COLO668 (cell line): ENCODE results near the gene SGK2.

Experiments
- DNase-seq: peaks from one replicate; lab custom pipeline; 2025; ENCODE audit not compliant: unreplicated experiment; lab: John Stamatoyannopoulos, UW

Gene SGK2

DNA sequence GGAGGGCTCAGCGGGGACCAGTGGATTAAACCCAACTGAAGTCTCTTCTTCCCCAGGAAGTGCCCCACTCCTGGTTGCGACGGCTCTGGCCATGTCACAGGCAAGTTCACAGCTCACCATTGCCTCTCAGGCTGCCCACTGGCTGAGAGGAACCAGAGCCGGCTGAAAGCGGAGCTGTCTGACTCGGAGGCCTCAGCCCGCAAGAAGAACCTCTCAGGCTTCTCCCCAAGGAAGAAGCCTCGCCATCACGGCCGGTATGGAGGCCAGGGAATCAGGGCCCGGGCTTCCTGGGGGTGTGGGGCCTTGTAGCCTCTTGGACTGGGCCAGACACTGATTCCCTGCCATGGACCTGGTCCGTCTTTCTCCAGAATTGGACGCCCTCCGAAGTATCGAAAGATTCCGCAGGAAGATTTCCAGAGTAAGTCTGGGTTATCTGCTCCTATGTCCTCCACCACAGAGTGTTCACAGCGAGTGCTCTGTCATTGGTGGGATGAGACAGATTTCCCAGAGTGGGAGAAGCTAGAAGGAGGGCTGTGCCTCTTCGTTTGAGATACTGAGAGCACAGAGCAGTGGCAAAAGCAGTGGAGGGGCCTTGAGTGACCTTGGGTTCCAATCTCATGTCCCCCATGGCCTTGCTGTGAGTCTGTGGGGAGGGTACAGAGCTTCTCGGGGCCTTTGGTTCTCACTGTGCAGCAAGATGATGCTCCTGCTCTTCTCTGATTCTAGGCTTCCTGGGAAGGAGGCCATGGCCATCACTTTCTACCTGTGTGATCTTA is 22.6 kb upstream of the SGK2 start:
- no peak for DNase-seq

DNA sequence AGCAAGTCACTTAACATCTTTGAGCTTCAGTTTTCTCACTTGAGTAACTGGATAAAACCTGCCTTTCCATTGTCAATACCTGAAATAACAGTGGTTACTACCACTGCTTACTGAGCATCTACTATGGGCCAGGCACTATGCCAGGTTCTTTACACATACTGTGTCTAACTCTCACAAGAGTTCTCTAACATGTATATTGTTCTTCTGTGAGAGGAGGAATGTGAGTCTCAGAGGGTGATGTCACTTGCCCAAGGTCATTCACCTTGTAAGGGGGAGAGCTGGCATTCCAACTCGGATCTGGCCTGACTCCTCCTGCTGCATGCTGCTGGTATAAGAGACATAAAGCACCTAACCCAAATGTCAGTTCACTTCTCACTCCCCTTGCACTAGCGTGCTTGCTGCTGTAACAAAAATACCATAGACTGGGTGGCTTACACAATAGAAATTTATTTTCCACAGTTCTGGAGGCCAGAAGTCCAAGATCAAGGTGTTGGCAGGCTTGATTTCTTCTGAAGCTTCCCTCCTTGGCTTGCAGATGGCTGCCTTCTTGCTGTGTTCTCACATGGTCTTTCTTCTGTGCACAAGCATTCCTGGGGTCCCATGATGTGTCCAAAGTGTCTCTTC is 21.9 kb upstream of the SGK2 start:
- no peak for DNase-seq

DNA sequence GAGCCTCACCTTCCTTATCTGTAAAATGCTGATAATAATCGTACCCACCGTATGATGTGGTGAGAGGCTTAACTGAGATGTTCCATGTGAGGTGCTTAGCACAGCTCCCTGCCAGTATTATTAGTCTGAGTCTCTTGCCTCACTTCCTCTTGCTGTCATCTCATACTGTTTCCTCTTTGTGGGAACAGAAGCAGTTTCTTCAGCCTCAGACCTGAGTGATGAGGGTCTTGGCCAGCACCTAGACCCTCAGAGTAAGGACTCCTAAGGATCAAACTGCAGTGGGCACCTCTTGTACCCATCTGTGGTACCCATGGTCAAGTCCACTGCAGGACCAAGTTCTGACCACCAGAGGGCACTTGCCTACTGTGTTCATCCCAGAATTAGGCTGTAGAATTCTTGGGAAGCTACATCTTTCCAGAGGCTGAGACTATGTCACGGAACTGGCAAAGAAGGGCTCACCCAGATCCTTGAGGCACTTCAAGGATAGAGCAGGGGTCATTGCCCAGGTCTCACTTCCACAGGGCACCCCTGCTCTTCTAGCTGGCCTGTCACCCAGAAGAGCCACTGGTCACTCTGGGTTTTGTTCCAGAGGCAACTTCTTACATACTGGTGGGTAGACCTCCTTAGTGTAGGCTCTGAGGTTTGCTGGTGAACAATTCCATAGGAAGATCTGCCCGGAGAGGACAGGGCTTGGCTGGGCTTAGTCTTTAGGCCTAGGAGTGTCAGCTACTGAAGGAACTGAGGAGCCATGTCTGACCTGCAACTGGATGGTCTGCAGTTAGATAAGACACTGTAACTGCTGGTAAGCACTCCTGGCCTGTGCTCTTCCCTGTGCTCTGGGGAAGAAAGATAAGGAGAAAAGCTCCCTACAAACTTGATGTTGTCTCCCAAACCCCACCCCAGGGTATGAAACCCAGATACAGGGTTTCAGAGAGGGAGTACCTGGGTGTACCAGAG is 20.6 kb upstream of the SGK2 start:
- DNase-seq, result peak; percentile 58

DNA sequence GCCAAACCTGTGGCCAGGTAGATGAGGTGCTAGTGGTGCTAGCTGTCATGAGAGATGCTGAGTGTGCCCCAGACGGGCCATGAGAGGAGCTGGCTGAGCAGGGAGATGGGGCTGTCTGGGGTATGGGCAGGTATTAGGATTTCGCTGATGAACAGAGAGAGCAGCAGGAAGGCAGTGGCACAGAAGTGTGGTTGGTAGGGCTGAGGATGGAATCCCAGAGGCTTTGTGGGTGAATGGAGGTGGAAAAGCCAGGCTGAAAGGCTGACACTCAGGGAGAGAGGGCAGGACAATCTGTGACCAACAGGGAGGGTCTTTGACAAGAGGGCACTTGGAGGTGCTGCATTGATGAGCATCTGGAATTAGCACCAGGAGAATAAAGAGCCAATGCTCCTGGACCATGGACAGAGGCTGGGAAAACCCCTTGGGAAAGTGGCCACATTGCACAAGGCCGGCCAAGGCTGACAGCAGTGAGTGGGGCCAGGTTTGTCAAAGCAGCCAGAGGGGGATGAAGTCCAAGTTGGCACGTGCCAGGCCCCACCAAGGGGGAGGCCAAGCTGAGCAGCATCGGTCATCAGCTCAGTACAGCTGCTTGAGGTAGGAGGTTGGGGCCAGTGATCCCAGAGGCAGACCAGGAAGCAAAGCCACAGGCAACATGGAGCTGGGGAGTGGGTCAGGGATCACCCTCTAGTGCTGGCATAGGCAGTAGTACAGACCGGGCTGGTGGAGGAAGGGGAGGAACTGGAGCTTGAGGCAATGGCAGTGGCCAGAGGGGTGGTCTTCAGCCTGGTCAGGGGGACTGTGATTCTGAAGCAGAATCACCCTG is 19.7 kb upstream of the SGK2 start:
- no peak for DNase-seq

DNA sequence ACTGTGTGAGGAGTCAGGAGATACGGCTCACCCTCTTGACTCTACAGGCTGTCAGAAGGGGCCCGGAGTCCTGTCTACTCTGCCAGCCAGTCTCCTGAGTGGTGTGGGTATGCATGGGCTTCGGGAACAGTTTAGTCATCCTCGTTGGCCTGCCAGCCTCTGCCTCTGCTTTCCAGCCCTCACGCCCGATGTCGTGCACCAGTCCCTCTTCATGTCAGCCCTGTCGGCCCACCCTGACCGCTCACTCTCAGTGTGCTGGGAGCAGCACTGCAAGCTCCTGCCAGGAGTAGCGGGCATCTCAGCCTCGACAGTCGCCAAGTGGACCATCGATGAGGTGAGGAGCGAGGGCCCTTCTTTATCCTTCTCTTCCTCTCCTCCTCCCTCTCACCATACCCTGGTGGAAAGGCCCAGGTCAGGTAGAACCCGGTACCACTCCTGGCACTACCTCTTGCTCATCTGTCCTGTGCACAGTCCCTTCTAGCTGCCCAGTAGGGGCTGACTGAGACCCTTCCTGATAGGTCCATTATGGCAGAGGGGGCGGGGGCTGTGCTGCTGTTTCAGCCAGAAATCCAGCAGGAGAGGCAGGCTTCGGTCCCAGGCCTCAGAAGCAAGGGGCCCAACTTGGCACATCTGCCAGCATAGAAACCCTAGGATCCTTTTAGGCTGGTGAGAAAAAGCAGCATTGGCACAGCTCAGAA is 18.7 kb upstream of the SGK2 start:
- DNase-seq, result no peak

DNA sequence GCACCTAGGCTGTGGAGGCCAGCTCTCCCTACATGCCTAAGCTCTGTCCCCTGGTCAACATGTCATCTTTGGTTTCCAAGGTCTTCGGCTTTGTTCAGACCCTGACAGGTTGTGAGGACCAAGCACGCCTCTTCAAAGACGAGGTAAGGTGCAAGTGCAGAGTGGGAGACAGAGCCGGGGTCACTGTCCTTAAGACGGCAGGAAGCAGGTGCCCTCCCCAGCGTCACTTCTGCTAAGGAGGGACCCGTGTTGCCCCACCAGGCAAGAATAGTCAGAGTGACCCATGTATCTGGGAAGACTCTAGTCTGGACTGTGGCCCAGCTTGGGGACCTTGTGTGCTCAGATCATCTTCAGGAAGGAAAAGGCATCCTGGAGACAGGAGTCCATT is 18.2 kb upstream of the SGK2 start:
- DNase-seq, result no peak

DNA sequence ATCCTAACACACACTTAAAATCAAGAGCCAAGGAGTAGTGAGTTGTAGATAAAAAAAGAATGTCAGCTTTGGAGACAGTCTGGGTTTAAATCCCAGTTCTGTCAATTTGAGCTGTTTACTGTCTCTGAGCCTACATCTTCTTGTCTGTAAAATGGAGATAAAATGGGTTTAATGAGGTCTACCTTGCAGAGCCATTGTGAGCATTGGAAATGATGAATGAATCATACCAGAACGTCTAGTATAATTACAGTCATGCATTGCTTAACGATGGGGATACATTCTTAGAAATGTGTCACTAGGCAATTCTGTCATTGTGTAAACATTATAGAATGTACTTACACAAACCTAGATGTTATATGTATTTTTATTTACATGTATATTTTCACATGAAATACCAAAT is 17.6 kb upstream of the SGK2 start:
- no peak for DNase-seq

DNA sequence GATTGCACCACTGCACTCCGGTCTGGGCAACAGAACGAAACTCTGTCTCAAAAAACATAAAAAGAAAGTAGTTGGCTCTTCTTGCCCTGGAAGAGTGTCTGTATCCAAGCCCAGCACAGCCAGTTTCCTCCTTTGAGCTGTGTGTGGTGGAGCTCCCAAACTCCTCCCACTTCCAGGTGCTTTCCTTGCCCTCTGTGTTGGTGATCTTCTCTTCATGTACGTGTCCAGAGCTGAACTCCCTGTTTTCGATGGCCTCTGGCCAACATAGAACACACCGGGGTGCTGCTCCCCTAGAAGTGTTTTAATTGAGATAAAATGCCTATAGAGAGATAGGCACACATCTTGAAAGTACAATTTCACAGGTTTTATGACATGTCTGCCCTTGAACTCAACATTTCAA is 16.7 kb upstream of the SGK2 start:
- DNase-seq, result no peak

DNA sequence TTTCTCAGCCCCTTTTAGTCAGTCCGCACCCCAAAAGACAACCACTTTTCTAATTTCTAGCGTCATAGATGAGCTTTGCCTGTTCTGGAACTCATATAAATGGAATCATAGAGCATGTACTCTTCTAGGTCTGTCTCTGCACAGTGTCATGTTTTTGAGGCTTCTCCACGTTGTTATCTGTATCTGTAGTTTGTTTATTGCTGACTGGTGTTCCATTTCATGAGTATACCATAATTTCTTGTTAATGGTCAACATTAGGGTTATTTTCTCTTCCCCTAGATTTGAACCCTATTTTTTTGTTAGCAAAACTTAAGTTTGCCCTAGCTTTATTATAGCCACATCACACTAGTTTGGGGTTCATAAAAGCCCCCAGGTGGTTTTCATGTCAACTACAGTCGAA is 16.2 kb upstream of the SGK2 start:
- no peak for DNase-seq

DNA sequence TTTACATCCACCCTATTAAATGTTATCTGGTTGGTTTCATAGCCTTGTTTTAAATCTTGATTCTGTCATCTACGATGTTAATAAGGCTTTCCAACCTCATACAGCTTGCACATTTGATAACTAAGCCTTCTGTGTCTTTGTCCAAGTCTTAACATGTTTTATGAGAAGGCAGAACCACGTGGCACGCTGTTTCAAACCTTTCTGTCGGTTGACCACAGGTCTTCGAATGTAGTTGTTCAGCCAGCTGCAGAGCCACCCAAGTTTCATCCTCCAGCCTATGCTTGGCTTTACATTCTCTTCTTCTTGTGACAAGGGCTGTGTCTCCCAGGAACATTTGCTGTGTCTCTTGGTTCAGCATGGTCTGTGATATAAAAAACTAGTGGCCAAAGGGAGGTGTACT is 15.7 kb upstream of the SGK2 start:
- no peak for DNase-seq

DNA sequence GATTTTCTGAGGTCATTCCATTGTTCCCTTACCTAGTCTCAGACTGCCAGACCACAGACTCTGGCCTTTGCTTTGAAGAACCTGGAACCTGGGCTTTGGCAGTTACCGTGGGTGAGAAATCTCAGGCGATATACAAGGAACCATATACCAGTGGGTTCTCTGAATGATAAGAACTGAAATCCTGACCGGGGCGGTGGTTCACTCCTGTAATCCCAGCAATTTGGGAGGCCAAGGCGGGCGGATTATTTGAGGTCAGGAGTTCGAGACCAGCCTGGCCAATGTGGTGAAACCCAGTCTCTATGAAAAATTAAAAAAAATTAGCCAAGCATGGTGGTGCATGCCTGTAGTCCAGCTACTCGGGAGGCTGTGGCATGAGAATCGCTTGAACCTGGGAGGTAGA is 14.3 kb upstream of the SGK2 start:
- no peak for DNase-seq

DNA sequence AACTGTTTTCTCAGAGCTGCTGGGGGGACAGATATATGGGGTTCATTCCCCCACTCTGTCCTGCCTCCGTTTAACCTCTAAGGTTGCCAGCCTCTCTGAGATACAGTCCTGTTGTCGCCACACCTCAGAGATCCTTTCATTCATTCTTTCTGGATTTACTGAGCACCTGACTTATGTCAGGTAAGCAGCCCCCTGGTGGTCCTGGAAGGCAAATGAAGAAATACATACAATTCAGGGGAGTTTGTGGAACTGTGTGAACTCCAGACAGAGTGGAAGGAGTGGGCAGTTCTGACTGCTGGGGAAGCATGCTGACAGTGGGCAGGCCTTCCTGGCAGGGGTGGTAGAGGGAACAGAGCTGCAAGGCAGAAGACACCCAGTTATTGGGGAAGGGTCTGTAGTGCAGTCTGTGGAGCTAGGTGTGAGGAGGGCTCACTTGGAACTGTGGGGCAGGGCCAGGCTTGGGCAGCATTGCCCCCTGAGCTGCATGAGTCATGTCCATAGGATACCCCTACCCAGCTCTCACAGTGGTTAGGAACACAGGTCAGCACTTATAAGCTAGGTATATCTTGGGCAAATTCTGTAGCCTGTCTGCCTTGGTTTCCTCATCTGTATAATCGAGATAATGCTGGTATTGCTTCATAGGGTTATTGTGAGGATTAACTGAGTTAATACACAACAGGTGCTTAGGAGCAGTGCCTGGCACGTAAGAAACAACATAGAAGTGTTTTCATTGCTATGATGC is 12.8 kb upstream of the SGK2 start:
- DNase-seq, result no peak

DNA sequence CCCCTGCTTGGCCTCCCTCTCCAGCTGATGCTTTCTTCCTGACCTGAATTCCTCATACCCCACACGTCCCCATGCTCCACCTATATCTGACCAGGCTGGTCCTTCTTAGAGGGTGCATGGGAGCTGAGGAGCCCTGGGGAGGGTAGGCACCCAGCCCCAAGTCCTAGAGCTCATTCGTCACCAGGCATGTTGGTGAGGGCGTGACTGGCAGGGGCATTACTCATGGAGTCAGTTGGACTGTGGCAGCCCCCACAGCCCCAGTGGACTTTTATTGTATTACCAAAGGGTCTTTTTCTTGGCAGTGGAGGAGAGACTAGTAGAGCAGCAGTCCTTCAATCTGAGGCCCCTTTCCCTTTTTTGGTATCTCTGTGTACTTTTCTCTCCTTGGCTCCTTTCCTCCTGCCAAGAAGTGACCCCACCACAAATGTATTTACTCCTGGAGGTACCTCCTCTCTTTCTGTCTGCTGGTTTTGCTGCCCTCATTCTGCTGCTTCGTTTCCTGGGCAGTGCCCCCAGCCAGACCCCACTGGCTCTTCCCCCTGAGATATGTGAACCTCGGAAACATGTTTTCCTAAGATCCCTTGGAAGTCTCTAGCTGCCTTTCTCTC is 10.4 kb upstream of the SGK2 start:
- no peak for DNase-seq

DNA sequence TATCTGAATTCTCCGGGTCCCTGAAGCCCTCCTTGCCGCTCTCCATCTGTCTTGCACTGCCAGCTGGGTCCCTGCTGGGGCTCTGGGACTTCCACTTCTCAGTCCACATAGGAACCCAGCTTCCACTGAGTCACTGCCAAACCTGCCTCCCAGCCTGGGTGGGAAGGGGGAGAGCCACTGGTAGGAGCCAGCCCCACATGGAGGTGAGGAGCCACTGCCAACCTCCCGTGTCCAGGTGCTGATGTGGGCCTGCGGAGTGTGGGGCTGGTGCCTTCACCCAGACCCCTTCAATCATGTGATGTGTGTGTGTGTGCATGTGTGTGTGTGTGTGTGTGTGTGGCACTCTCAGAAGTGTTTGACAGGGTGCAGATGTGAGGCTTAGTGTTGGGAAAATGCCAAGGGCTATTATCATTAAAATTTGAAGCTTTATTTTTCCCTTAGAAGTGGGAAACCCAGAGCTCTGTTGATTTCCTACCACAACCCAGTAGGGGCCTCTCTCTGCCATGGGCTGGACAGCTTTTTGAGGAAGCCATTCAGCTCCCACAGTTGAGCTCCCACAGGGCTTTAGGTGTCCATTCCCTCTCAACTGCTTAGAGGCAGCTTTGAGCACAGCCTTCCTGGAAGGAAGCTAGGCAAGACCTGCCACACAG is 9.3 kb upstream of the SGK2 start:
- no peak for DNase-seq

DNA sequence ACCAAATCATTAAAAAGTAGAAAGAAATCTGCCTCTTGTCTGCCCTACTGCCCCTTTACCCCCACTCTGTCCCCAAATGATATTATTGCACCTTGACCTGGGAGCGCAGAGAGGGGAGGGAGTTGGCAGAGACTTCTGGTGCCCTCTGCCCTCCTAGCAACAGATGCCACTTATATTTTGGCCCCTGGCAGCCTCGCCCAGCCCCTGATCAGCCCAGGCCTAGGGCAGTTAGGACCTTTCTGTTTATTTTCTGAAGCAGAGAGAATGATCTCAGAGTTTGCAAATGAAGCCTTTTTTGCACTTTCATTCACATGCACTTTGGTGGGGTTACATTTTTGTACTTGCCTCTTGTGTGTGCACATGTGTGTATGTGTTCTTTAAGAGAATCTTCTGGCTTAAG is 8.4 kb upstream of the SGK2 start:
- no peak for DNase-seq

DNA sequence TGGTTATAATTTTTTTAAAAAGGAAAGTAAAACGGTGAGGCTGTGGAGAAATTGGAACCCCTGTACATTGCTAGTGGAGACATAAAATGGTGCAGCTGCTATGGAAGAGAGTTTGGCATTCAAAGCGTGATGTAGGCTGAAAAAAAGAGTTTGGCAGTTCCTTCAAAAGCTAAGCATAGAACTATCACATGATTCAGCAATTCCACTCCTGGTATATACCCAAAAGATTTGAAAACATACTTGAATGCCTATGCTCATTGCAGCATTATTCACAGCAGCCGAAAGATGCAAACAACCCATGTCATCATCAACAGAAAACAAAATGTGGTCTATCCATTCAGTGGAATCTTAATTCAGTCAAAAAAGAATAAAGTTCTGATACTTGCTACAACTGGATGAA is 4.5 kb upstream of the SGK2 start:
- DNase-seq, result no peak

DNA sequence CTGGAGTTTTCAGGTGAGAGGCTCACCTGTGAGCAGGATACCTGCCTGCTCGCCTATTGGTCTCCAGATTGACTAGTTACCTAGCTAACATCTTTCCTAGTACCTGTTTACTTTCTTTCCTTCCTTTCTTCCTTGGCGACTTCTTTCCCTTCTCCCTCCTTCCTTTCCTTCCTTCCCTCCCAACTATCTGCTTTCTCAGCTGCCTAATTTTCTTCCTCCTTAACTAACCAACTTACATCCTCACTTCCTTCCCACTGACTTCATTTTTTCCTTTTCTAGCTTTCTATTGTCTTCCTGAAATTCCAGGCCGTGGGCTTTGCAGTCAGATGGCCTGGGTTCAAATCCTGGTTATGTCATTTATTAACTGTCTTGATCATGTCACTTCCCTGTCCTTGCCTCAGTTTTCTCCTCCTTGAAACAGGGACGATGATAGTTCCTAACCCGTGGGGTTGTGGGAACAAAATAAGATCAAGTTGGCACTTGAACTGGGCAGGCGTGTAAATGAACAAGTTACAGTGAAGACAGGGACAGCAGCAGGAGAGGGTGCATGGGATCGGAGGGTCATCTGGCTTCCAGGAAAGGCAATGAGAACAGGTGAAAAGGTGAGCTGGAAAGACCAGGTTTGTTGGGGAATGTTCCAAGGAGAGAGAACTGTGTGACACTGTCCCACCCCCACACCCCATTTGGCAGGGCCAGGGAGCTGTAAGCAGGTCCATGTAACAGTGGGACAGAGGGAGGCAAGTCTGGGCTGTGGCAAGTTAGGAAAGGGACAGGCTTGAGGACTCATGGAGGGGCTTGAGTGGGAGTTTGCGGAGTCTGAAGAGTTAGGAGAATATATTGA is 540 bp downstream of the SGK2 start:
- no peak for DNase-seq

DNA sequence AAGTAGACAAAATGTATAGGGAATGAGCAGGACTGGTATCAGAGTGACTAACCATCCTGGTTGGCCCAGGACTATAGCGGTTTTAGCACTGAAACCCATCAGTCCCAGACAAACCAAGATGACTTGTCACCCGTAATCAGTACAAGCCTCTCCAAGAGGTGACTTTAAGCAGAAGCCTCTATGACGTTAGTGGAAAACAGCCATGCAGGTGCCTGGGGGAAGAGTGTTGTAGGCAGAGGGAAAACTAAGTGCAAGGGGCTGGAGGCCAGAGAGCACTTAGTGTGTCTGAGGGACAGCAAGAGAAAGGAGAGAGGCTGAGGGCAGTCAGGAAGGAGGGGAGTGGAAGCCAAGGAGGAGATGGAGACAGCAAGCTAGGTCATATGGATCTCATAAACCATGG is 2.1 kb downstream of the SGK2 start:
- DNase-seq, result no peak
